Measurements from ENCODE around the gene PCGF3.

GRCh38 chr4:658681-659667 is 46.7 kb upstream of the PCGF3 start:
- TF ChIP-seq CTCF (IDR thresholded peaks at IDR 0.05; ENCODE audit: low read depth, low read length, missing input control), result no peak
- TF ChIP-seq SP1 (IDR thresholded peaks at IDR 0.05), result no peak
- no peak for TF ChIP-seq JUND (IDR thresholded peaks at IDR 0.05)
- TF ChIP-seq YY1 (IDR thresholded peaks at IDR 0.05), result no peak
- TF ChIP-seq HNF4G (IDR thresholded peaks at IDR 0.05), result no peak
- no peak for TF ChIP-seq FOXA1 (IDR thresholded peaks at IDR 0.05)
- TF ChIP-seq MAX (IDR thresholded peaks at IDR 0.05), result no peak
- TF ChIP-seq REST (IDR thresholded peaks at IDR 0.05), result no peak
- TF ChIP-seq TAF1 (conservative IDR thresholded peaks at IDR 0.05), result no peak
- TF ChIP-seq GABPA (IDR thresholded peaks at IDR 0.05 in 1 of 2, conservative IDR thresholded peaks at IDR 0.05 in 1 of 2), result no peak
- no peak for TF ChIP-seq RAD21 (IDR thresholded peaks at IDR 0.05)
- TF ChIP-seq EGR1 (IDR thresholded peaks at IDR 0.05; ENCODE audit: low read depth in 2 of 2), result no peak
- TF ChIP-seq ATF3 (IDR thresholded peaks at IDR 0.05), result no peak
